HCT116 (cell line): ENCODE data around the gene KRTAP12-3. TPM values are rescaled to one million over a fixed set of nuclear protein-coding genes. Genes with fewer than 3 reads are reported as not detected.

Experiments used
- ATAC-seq: fragments of 200-7000 bp; cut with Tn5 transposase; 2 replicates; pipeline ENCODE4 v1.9.1; 2020; ENCODE audit warnings: mild to moderate bottlenecking, moderate library complexity
- Bru-seq: library from RNA; stranded (reverse); fragments of 400-500 nt; gene quantifications from one replicate; lab custom pipeline; 2021; lab: Mats Ljungman, UMichigan
- BruChase-seq, 2 experiments: library from RNA; stranded (reverse); fragments of 400-500 nt; gene quantifications; one replicate each; lab custom pipeline; 2021; lab: Mats Ljungman, UMichigan
- BruUV-seq: library from RNA; stranded (reverse); fragments of 400-500 nt; replicated peaks from 2 replicates; lab custom pipeline; 2021; lab: Mats Ljungman, UMichigan
- CTCF ChIA-PET: fragments of 300-600 bp; sonication (Branson Sonifier 250); formaldehyde crosslinking; loops from one replicate; lab custom pipeline; 2021; ENCODE audit warnings: antibody characterized with exemption; lab: Charles Lee
- POLR2A ChIA-PET: fragments of 300-600, 350-600 bp; sonication (Branson Sonifier 250); formaldehyde crosslinking; loops from one replicate; lab custom pipeline; 2021; ENCODE audit warnings: antibody characterized with exemption; lab: Charles Lee
- RAD21 ChIA-PET, 2 experiments: fragments of 300-600 bp; sonication (Branson Sonifier 250); formaldehyde crosslinking; loops; one replicate each; lab custom pipeline; 2023; ENCODE audit warnings: low total read pairs in 2 of 2; ENCODE audit not compliant: uncharacterized antibody in 2 of 2, unreplicated experiment in 2 of 2, low non-redundant PET in 1 of 2; lab: Charles Lee
- DNase-seq: peaks from one replicate; pipeline ENCODE4 v3.0.0-alpha.2; 2010; ENCODE audit warnings: low read depth, low spot score
- H2AFZ ChIP-seq: fragments of 200-600 bp; shearing (Covaris generic), sonication (generic); 2 replicates; pipeline ENCODE4 v1.6.1; 2017; ENCODE audit warnings: low read depth, mixed run types, mixed read lengths, antibody characterized with exemption, low read length; ENCODE audit not compliant: poor library complexity, severe bottlenecking
- H3K27ac ChIP-seq: 2 replicates; pipeline ENCODE4 v1.5.1; 2012; ENCODE audit warnings: low read depth, low read length
- H3K27me3 ChIP-seq: fragments of 200-600 bp; sonication (generic); 2 replicates; pipeline ENCODE4 v1.6.1; 2016; ENCODE audit warnings: mixed run types, low read length, mixed read lengths; ENCODE audit not compliant: insufficient read depth
- H3K36me3 ChIP-seq, 2 experiments: fragments of 200-500 bp in 1 of 2; fragments of 200-600 bp in 1 of 2; sonication (Bioruptor generic) in 1 of 2; sonication (generic) in 1 of 2; 2 replicates each; pipeline versions ENCODE4 v1.5.1 to v1.6.1; 2014 to 2016; ENCODE audit warnings: low read length in 2 of 2, inconsistent platforms in 1 of 2, mixed read lengths in 1 of 2, mixed run types in 1 of 2; ENCODE audit not compliant: insufficient read depth in 2 of 2, control insufficient read depth in 1 of 2
- H3K4me1 ChIP-seq, 2 experiments: fragments of 200-600 bp in 1 of 2; sonication (generic) in 1 of 2; 2 replicates each; pipeline versions ENCODE4 v1.5.1 to v1.6.1; 2012 to 2017; ENCODE audit warnings: low read length in 2 of 2, inconsistent platforms in 1 of 2, mild to moderate bottlenecking in 1 of 2, mixed read lengths in 1 of 2, mixed run types in 1 of 2, moderate library complexity in 1 of 2; ENCODE audit not compliant: insufficient read depth in 2 of 2, control insufficient read depth in 1 of 2
- H3K4me2 ChIP-seq: fragments of 200-600 bp; sonication (generic); 2 replicates; pipeline ENCODE4 v1.6.1; 2017; ENCODE audit warnings: mixed run types, low read length, mixed read lengths
- H3K4me3 ChIP-seq, 2 experiments: fragments of 200-600 bp in 1 of 2; sonication (generic) in 1 of 2; replicated peaks in 1 of 2; 2 replicates each; pipeline ENCODE4 v1.5.1; 2011 to 2016; ENCODE audit warnings: low read length in 2 of 2, control low read depth in 1 of 2, low read depth in 1 of 2, mild to moderate bottlenecking in 1 of 2, mixed read lengths in 1 of 2, mixed run types in 1 of 2
- H3K79me2 ChIP-seq: fragments of 200-600 bp; sonication (generic); 2 replicates; pipeline ENCODE4 v1.6.1; 2017; ENCODE audit warnings: mild to moderate bottlenecking, mixed run types, low read length, moderate library complexity, mixed read lengths; ENCODE audit not compliant: insufficient read depth
- H3K9ac ChIP-seq: fragments of 200-600 bp; sonication (generic); 2 replicates; pipeline ENCODE4 v1.6.1; 2016; ENCODE audit warnings: low read length, mixed read lengths
- H3K9me2 ChIP-seq: fragments of 200-600 bp; sonication (generic), shearing (Covaris generic); 2 replicates; pipeline ENCODE4 v1.6.1; 2017; ENCODE audit warnings: mixed run types, mild to moderate bottlenecking, moderate library complexity; ENCODE audit not compliant: insufficient read depth
- H3K9me3 ChIP-seq, 2 experiments: fragments of 200-500 bp in 1 of 2; fragments of 200-600 bp in 1 of 2; sonication (Bioruptor generic) in 1 of 2; sonication (generic) in 1 of 2; 2 replicates each; pipeline ENCODE4 v1.6.1; 2014 to 2017; ENCODE audit warnings: low read length in 2 of 2, mixed read lengths in 2 of 2, inconsistent platforms in 1 of 2, low read depth in 1 of 2, mild to moderate bottlenecking in 1 of 2, mixed run types in 1 of 2, moderate library complexity in 1 of 2; ENCODE audit not compliant: control insufficient read depth in 1 of 2, insufficient read depth in 1 of 2
- H4K20me1 ChIP-seq: fragments of 200-600 bp; sonication (generic), shearing (Covaris generic); 2 replicates; pipeline ENCODE4 v1.6.1; 2017; ENCODE audit warnings: mixed run types, mild to moderate bottlenecking, moderate library complexity; ENCODE audit not compliant: insufficient read depth
- EGR1 ChIP-seq: IDR thresholded peaks from 2 replicates; pipeline ENCODE4 v1.6.1; 2012; ENCODE audit warnings: low read depth
- RAD21 ChIP-seq: IDR thresholded peaks from 2 replicates; pipeline ENCODE4 v1.6.1; 2012; ENCODE audit warnings: low read depth, mild to moderate bottlenecking
- SRF ChIP-seq: IDR thresholded peaks from 2 replicates; pipeline ENCODE4 v1.6.1; 2012; ENCODE audit warnings: low read depth
- TCF7L2 ChIP-seq: IDR thresholded peaks from 2 replicates; pipeline ENCODE4 v1.7.0; 2011; ENCODE audit warnings: borderline replicate concordance, inconsistent platforms; ENCODE audit not compliant: insufficient read depth, insufficient read length; ENCODE audit errors: extremely low read depth
- YY1 ChIP-seq: IDR thresholded peaks from 2 replicates; pipeline ENCODE4 v1.6.1; 2011; ENCODE audit warnings: low read length, low read depth, moderate library complexity, mild to moderate bottlenecking; ENCODE audit not compliant: insufficient replicate concordance; ENCODE audit errors: extremely low read depth
- ZNF274 ChIP-seq: fragments of 200-500 bp; sonication (Bioruptor generic); IDR thresholded peaks from 2 replicates; pipeline ENCODE4 v1.6.1; 2014; ENCODE audit warnings: mild to moderate bottlenecking, low read depth, low read length, inconsistent platforms
- intact Hi-C: fragments of 100-400 bp; cut with micrococcal nuclease; formaldehyde crosslinking; loops from 2 replicates; pipeline ENCODE4 v1.10.0; 2022
- long read RNA-seq: library from polyadenylated mRNA; unstranded; transcript quantifications from one replicate; pipeline ENCODE4 v2.0.0, GENCODE V29; 2021; ENCODE audit not compliant: unreplicated experiment
- polyA plus RNA-seq: library from polyadenylated mRNA; unstranded; fragments of >200 nt; gene quantifications from 2 replicates; pipeline ENCODE4 v1.2.1, GENCODE V29; 2012; ENCODE audit warnings: missing spikeins
- total RNA-seq: library from RNA; stranded (reverse); gene quantifications from one replicate; pipeline ENCODE4 v1.2.1, GENCODE V29; 2021; ENCODE audit not compliant: unreplicated experiment
- TF ChIP-seq, protein P1 (sequence below): IDR thresholded peaks from 2 replicates; pipeline ENCODE4 v1.6.1; 2012

Gene KRTAP12-3, protein sequence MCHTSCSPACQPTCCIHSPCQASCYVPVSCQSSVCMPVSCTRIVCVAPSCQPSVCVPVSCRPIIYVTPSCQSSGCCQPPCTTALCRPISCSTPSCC
- total RNA-seq (not detected), Bru-seq, nascent RNA (not detected), BruChase-seq, experiment 1, labeled RNA remaining after a 6-hour chase (not detected), BruChase-seq, experiment 2, labeled RNA remaining after a 2-hour chase (not detected)
- polyA plus RNA-seq = not detected in 2 replicates
- long read RNA-seq = 0 reads

DNA sequence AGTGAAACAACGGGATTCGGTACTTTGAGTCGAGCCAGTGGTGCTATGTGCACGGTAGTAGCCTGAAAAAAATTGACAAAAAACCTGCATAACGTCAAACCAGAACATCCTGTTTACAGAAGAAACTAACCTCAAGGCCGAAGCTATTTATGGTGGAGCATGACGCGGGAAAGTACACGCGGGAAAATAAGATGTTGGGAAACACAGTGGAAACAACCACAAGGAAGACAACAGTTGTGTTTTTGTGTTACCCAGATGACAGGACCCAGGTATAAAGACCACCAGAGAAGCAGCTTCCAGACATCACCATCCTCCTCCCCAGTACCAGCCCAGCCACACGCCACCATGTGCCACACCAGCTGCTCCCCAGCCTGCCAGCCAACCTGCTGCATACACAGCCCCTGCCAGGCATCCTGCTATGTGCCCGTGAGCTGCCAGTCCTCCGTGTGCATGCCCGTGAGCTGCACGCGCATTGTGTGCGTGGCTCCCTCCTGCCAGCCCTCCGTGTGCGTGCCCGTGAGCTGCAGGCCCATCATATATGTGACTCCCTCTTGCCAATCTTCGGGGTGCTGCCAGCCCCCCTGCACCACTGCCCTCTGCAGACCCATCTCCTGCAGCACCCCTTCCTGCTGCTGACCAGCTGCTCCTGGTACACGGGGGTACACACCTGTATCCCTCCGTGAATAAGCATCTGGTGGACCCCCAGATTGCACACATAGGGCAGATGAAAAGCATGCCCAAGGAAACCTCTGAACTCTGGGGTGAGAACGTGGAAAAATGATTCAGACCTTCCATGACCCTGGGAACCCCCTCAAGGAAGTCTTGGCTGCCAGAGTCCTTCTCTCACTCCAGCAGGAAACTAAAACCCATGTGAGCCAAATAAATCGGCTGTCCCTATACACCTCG, at the start of gene KRTAP12-3:
TSS of gene KRTAP12-3 (plus strand) at position 298 of the 906 bp plus-strand sequence. CDS start at position 346, 48 bp downstream.
- H3K27me3 ChIP-seq = no peaks in the 10 kb centered on the region
- H3K9me2 ChIP-seq = no peaks in the 10 kb centered on the region
- H2AFZ ChIP-seq = no peak within 1 kb of the TSS
- no peaks in the 10 kb centered on the region for H3K4me1 ChIP-seq
- no peak for ATAC-seq
- no peak within 1 kb of the TSS for H3K27ac ChIP-seq
- DNase-seq = no peak
- no TSS peak for BruUV-seq
- ChIA-PET POLR2A (no interaction called here), CTCF (no interaction called here), RAD21 (no interaction called here)
- no peak within 1 kb of the TSS for H3K4me3 ChIP-seq
- H3K36me3 ChIP-seq = no peaks in the 10 kb centered on the region
- TF ChIP-seq TCF7L2 (no peak), RAD21 (no peak), SRF (no peak), EGR1 (no peak), ZNF274 (no peak), YY1 (no peak)
- TF ChIP-seq, protein P1, sequence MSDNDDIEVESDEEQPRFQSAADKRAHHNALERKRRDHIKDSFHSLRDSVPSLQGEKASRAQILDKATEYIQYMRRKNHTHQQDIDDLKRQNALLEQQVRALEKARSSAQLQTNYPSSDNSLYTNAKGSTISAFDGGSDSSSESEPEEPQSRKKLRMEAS = no peak
- intact Hi-C loops = no loop called here
- no peaks in the 10 kb centered on the region for H3K79me2 ChIP-seq
- no peak within 1 kb of the TSS for H3K9ac ChIP-seq
- no peak within 1 kb of the TSS for H3K4me2 ChIP-seq
- no peaks in the 10 kb centered on the region for H3K9me3 ChIP-seq
- no peaks in the 10 kb centered on the region for H4K20me1 ChIP-seq
